GM19025 (cell line): ENCODE data around the gene BAZ2B.

Source experiments
- ATAC-seq: cut with Tn5 transposase; IDR thresholded peaks from one replicate; pipeline ENCODE4 v1.9.1; 2021; ENCODE audit warnings: mild to moderate bottlenecking, low read depth, moderate library complexity; ENCODE audit not compliant: unreplicated experiment

BAZ2B gene

GRCh38 chr2:159584796-159585195 lies 31.6 kb downstream of the BAZ2B start:
- ATAC-seq, result no peak

- no peak for ATAC-seq
Measured at GRCh38 chr2:159573846-159574606, 42.3 kb downstream of the BAZ2B start.

GRCh38 chr2:159573294-159573693 lies 43.1 kb downstream of the BAZ2B start:
- ATAC-seq, result no peak

GRCh38 chr2:159572459-159572858 lies 43.9 kb downstream of the BAZ2B start:
- ATAC-seq, result no peak

GRCh38 chr2:159571540-159572260 lies 44.6 kb downstream of the BAZ2B start:
- no peak for ATAC-seq

GRCh38 chr2:159564081-159564480 lies 52.3 kb downstream of the BAZ2B start:
- no peak for ATAC-seq

- no peak for ATAC-seq
Measured at GRCh38 chr2:159562248-159562647, 54.1 kb downstream of the BAZ2B start.

GRCh38 chr2:159561786-159562185 lies 54.6 kb downstream of the BAZ2B start:
- ATAC-seq, result no peak

GRCh38 chr2:159561242-159561641 lies 55.1 kb downstream of the BAZ2B start:
- no peak for ATAC-seq

GRCh38 chr2:159559034-159559433 lies 57.3 kb downstream of the BAZ2B start:
- no peak for ATAC-seq

- ATAC-seq, result no peak
Measured at GRCh38 chr2:159558479-159558878, 57.9 kb downstream of the BAZ2B start.

GRCh38 chr2:159557437-159558034 lies 58.8 kb downstream of the BAZ2B start:
- ATAC-seq, result no peak

GRCh38 chr2:159555651-159556392 lies 60.5 kb downstream of the BAZ2B start:
- no peak for ATAC-seq

- no peak for ATAC-seq
Measured at GRCh38 chr2:159553727-159554126, 62.6 kb downstream of the BAZ2B start.

- no peak for ATAC-seq
Measured at GRCh38 chr2:159551806-159552205, 64.5 kb downstream of the BAZ2B start.

GRCh38 chr2:159550231-159550630 lies 66.1 kb downstream of the BAZ2B start:
- no peak for ATAC-seq

- ATAC-seq, result no peak
Measured at GRCh38 chr2:159549234-159549633, 67.1 kb downstream of the BAZ2B start.

- ATAC-seq, result no peak
Measured at GRCh38 chr2:159546716-159547430, 69.5 kb downstream of the BAZ2B start.

- no peak for ATAC-seq
Measured at GRCh38 chr2:159546039-159546438, 70.3 kb downstream of the BAZ2B start.

GRCh38 chr2:159545085-159545484 lies 71.3 kb downstream of the BAZ2B start:
- ATAC-seq, result no peak
